ENCODE data around the gene MDH1B.

GRCh38 chr2:206800506-206801417, 35.6 kb upstream of the MDH1B start:
- TF ChIP-seq ZNF274 (IDR thresholded peaks at IDR 0.05; ENCODE audit: low read depth, low read length) (no peak), YY1 (IDR thresholded peaks at IDR 0.05; ENCODE audit: insufficient read depth, insufficient read length) (no peak)

Data from NT2/D1 (cell line).